ENCODE measurements around the gene PCDHGA6.
A peak's percentile ranks its signal among the peaks of the same experiment; 100 is the strongest.
"Not testable (repeated sequence)": the region's sequence is repeated elsewhere in the genome, so short reads cannot be mapped to it uniquely, and the experiment has no call there.

PCDHGA6 gene

DNA sequence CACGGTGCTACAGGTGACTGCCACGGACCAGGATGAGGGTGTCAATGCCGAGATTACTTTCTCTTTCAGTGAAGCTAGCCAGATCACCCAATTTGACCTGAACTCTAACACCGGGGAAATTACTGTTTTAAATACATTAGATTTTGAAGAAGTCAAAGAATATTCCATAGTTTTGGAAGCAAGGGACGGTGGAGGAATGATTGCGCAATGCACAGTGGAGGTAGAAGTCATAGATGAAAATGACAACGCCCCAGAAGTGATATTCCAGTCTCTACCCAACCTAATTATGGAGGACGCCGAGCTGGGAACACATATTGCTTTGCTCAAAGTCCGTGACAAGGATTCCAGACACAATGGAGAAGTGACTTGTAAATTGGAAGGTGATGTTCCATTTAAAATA lies 15.0 kb downstream of the PCDHGA6 start:
- TF ChIP-seq, protein P1, sequence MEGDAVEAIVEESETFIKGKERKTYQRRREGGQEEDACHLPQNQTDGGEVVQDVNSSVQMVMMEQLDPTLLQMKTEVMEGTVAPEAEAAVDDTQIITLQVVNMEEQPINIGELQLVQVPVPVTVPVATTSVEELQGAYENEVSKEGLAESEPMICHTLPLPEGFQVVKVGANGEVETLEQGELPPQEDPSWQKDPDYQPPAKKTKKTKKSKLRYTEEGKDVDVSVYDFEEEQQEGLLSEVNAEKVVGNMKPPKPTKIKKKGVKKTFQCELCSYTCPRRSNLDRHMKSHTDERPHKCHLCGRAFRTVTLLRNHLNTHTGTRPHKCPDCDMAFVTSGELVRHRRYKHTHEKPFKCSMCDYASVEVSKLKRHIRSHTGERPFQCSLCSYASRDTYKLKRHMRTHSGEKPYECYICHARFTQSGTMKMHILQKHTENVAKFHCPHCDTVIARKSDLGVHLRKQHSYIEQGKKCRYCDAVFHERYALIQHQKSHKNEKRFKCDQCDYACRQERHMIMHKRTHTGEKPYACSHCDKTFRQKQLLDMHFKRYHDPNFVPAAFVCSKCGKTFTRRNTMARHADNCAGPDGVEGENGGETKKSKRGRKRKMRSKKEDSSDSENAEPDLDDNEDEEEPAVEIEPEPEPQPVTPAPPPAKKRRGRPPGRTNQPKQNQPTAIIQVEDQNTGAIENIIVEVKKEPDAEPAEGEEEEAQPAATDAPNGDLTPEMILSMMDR (IDR thresholded peaks at IDR 0.05; ENCODE audit: low read depth, low read length, missing control alignments), result no peak
- DNase-seq (ENCODE audit: extremely low read depth, low read depth), result no peak
- no peak overlapping the region for H3K4me3 ChIP-seq (replicated peaks; ENCODE audit: low read depth, low read length)

DNA sequence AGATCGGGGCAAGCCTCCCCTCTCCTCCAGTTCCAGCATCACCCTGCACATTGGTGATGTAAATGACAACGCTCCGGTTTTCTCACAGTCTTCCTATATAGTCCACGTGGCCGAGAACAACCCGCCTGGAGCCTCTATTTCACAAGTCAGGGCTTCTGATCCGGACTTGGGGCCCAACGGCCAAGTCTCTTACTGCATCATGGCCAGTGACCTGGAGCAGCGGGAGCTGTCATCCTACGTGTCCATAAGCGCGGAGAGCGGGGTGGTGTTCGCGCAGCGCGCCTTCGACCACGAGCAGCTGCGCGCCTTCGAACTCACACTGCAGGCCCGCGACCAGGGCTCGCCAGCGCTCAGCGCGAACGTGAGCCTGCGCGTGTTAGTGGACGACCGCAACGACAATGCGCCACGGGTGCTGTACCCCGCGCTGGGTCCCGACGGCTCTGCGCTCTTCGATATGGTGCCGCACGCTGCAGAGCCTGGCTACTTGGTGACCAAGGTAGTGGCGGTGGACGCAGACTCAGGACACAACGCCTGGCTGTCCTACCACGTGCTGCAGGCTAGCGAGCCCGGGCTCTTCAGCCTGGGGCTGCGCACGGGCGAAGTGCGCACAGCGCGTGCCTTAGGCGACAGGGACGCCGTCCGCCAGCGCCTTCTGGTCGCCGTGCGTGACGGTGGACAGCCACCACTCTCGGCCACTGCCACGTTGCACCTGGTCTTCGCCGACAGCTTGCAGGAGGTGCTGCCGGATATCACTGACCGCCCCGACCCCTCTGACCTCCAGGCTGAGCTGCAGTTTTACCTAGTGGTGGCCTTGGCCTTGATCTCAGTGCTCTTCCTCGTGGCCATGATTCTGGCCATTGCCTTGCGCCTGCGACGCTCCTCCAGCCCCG lies 15.7 kb downstream of the PCDHGA6 start:
- TF ChIP-seq, protein P1 (IDR thresholded peaks at IDR 0.05; ENCODE audit: low read depth, low read length, missing control alignments), result no peak
- DNase-seq (ENCODE audit: extremely low read depth, low read depth), result no peak
- no peak overlapping the region for H3K4me3 ChIP-seq (replicated peaks; ENCODE audit: low read depth, low read length)

DNA sequence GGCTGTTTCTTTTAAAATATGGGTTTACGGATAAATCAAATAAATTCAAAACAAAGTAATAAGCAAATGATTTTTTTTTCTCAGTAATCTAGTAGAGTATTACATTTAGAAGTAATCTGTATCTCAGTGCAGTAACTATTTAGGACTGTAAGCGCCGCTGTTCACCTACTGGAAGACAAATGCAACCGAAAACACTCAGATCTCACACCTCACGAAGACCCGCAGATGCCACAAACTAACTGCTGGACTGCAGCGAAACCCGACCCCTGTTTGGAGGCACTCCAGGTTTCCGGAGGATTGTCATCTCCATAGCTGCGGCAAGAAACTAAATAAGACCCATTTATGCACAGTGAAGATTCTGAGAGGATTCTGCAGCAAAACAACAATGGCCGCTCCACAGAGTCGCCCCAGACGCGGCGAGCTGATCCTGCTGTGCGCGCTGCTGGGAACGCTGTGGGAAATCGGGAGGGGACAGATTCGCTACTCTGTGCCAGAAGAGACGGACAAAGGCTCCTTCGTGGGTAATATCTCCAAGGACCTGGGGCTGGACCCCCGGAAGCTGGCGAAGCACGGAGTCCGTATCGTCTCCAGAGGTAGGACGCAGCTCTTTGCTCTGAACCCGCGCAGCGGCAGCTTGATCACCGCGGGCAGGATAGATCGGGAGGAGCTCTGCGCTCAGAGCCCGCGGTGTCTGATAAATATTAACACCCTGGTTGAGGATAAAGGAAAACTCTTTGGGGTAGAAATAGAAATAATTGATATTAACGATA lies 18.9 kb downstream of the PCDHGA6 start, which contains the start of gene PCDHGA8:
TSS of gene PCDHGA8 (plus strand) at position 205 of the 770 bp plus-strand sequence. CDS start at position 386, 181 bp downstream.
- DNase-seq (ENCODE audit: extremely low read depth, low read depth), result no peak

DNA sequence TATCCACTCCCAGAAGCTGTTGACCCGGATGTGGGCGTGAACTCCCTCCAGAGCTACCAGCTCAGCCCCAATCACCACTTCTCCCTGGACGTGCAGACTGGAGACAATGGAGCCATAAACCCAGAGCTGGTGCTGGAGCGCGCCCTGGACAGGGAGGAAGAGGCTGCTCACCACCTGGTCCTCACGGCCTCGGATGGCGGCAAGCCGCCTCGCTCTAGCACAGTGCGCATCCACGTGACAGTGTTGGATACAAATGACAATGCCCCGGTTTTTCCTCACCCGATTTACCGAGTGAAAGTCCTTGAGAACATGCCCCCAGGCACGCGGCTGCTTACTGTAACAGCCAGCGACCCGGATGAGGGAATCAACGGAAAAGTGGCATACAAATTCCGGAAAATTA lies 19.6 kb downstream of the PCDHGA6 start:
- no peak overlapping the region for H3K4me3 ChIP-seq (replicated peaks; ENCODE audit: low read depth, low read length)
- TF ChIP-seq, protein P1 (IDR thresholded peaks at IDR 0.05; ENCODE audit: low read depth, low read length, missing control alignments), result no peak
- DNase-seq (ENCODE audit: extremely low read depth, low read depth), result no peak

More for the DNA sequence above, 18.9 kb downstream of the PCDHGA6 start, which contains the start of gene PCDHGA8:
- no peak within 1 kb of the TSS for H3K4me3 ChIP-seq (replicated peaks; ENCODE audit: low read depth, low read length)
- TF ChIP-seq, protein P1 (IDR thresholded peaks at IDR 0.05; ENCODE audit: low read depth, low read length, missing control alignments), result peak; percentile 19

DNA sequence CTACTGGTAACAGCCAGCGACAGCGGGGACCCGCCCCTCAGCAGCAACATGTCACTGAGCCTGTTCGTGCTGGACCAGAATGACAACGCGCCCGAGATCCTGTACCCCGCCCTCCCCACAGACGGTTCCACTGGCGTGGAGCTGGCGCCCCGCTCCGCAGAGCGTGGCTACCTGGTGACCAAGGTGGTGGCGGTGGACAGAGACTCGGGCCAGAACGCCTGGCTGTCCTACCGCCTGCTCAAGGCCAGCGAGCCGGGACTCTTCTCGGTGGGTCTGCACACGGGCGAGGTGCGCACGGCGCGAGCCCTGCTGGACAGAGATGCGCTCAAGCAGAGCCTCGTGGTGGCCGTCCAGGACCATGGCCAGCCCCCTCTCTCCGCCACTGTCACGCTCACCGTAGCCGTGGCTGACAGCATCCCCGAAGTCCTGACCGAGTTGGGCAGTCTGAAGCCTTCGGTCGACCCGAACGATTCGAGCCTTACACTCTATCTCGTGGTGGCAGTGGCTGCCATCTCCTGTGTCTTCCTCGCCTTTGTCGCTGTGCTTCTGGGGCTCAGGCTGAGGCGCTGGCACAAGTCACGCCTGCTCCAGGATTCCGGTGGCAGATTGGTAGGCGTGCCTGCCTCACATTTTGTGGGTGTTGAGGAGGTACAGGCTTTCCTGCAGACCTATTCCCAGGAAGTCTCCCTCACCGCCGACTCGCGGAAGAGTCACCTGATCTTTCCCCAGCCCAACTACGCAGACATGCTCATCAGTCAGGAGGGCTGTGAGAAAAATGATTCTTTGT lies 20.9 kb downstream of the PCDHGA6 start:
- not testable (repeated sequence) for H3K4me3 ChIP-seq (replicated peaks; ENCODE audit: low read depth, low read length); DNase-seq (ENCODE audit: extremely low read depth, low read depth)

DNA sequence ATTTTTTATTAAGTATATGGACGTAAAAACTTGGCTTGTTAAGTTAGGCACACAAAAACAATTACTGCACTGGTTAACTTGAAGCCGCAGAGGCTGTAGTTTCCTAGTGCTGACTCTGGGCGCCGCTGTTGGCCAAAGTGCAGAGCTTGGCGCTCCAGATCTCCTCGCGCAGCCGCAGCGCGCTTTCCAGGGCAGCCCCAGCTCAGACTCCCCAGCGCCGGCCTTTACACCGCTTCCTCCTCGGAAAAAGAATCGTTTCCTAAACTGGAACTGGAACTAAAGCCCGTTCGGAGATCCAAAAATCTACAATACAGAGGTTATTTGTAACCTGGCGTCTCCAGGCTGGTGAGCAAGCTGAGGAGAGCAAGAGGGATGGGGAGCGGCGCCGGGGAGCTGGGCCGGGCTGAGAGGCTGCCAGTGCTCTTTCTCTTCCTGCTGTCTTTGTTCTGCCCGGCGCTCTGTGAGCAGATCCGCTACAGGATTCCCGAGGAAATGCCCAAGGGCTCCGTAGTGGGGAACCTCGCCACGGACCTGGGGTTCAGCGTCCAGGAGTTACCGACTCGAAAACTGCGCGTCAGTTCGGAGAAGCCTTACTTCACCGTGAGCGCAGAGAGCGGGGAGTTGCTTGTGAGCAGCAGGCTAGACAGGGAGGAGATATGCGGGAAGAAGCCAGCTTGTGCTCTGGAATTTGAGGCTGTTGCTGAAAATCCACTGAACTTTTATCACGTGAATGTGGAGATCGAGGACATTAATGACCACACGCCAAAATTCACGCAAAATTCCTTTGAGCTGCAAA lies 24.3 kb downstream of the PCDHGA6 start, which contains the start of gene PCDHGB5:
TSS of gene PCDHGB5 (plus strand) at position 192 of the 796 bp plus-strand sequence. CDS start at position 373, 181 bp downstream.
- H3K4me3 ChIP-seq (replicated peaks; ENCODE audit: low read depth, low read length), result peak within 1 kb of the TSS; percentile 31
- TF ChIP-seq, protein P1 (IDR thresholded peaks at IDR 0.05; ENCODE audit: low read depth, low read length, missing control alignments), result peak; percentile 66
- DNase-seq (ENCODE audit: extremely low read depth, low read depth), result not testable (repeated sequence)

All from HFF-Myc (cell line).